Measurements from ENCODE around the gene ITGAL.
"Not testable (repeated sequence)": the region's sequence is repeated elsewhere in the genome, so short reads cannot be mapped to it uniquely, and the experiment has no call there.

The ITGAL gene

GRCh38 chr16:30539000-30539964 lies 66.7 kb downstream of the ITGAL start:
- H3K9me3 ChIP-seq (ENCODE audit: low read depth, low read length) = no peaks in the 10 kb centered on the region
- H3K36me3 ChIP-seq (ENCODE audit: insufficient read depth, low read length) = no peaks in the 10 kb centered on the region
- TF ChIP-seq POLR2AphosphoS5 (IDR thresholded peaks at IDR 0.05; ENCODE audit: borderline replicate concordance, low read depth, low read length) (no peak), EZH2 (IDR thresholded peaks at IDR 0.05) (no peak), FOXP2 (optimal IDR thresholded peaks at IDR 0.05; ENCODE audit: control extremely low read depth, extremely low read length, insufficient read depth) (no peak)
- DNase-seq (ENCODE audit: low read depth, low spot score) = no peak
- H3K4me3 ChIP-seq = no peak overlapping the region
- H3K27ac ChIP-seq = no peak overlapping the region
- no peak overlapping the region for H3K9ac ChIP-seq (ENCODE audit: insufficient read length)

- not testable (repeated sequence) for H3K9ac ChIP-seq (ENCODE audit: insufficient read length); H3K27ac ChIP-seq; H3K4me3 ChIP-seq
These were observed 67.5 kb downstream of the ITGAL start for GRCh38 chr16:30539986-30540526.

GRCh38 chr16:30540916-30541464 lies 68.4 kb downstream of the ITGAL start:
- not testable (repeated sequence) for H3K36me3 ChIP-seq (ENCODE audit: insufficient read depth, low read length); H3K9ac ChIP-seq (ENCODE audit: insufficient read length); H3K9me3 ChIP-seq (ENCODE audit: low read depth, low read length); H3K4me3 ChIP-seq; H3K27ac ChIP-seq; DNase-seq (ENCODE audit: low read depth, low spot score)

More at GRCh38 chr16:30539986-30540526, 67.5 kb downstream of the ITGAL start:
- H3K36me3 ChIP-seq (ENCODE audit: insufficient read depth, low read length); DNase-seq (ENCODE audit: low read depth, low spot score); H3K9me3 ChIP-seq (ENCODE audit: low read depth, low read length): not testable (repeated sequence)

- no peaks in the 10 kb centered on the region for H3K9me3 ChIP-seq (ENCODE audit: low read depth, low read length)
- DNase-seq (ENCODE audit: low read depth, low spot score) = no peak
- TF ChIP-seq EZH2 (IDR thresholded peaks at IDR 0.05) (no peak), POLR2AphosphoS5 (IDR thresholded peaks at IDR 0.05; ENCODE audit: borderline replicate concordance, low read depth, low read length) (no peak), FOXP2 (optimal IDR thresholded peaks at IDR 0.05; ENCODE audit: control extremely low read depth, extremely low read length, insufficient read depth) (no peak)
- no peak overlapping the region for H3K4me3 ChIP-seq
- H3K36me3 ChIP-seq (ENCODE audit: insufficient read depth, low read length) = no peaks in the 10 kb centered on the region
- H3K27ac ChIP-seq = no peak overlapping the region
- no peak overlapping the region for H3K9ac ChIP-seq (ENCODE audit: insufficient read length)
These were observed 69.2 kb downstream of the ITGAL start for GRCh38 chr16:30541502-30542329.

- no peaks in the 10 kb centered on the region for H3K36me3 ChIP-seq (ENCODE audit: insufficient read depth, low read length)
- no peak overlapping the region for H3K27ac ChIP-seq
- DNase-seq (ENCODE audit: low read depth, low spot score) = no peak
- TF ChIP-seq EZH2 (IDR thresholded peaks at IDR 0.05) (no peak), POLR2AphosphoS5 (IDR thresholded peaks at IDR 0.05; ENCODE audit: borderline replicate concordance, low read depth, low read length) (no peak), FOXP2 (optimal IDR thresholded peaks at IDR 0.05; ENCODE audit: control extremely low read depth, extremely low read length, insufficient read depth) (no peak)
- no peaks in the 10 kb centered on the region for H3K9me3 ChIP-seq (ENCODE audit: low read depth, low read length)
- H3K4me3 ChIP-seq = no peak overlapping the region
- no peak overlapping the region for H3K9ac ChIP-seq (ENCODE audit: insufficient read length)
These were observed 70.5 kb downstream of the ITGAL start for GRCh38 chr16:30543067-30543466.

- TF ChIP-seq FOXP2 (optimal IDR thresholded peaks at IDR 0.05; ENCODE audit: control extremely low read depth, extremely low read length, insufficient read depth) (no peak), EZH2 (IDR thresholded peaks at IDR 0.05) (no peak)
These were observed 73.6 kb downstream of the ITGAL start for GRCh38 chr16:30546115-30546514.

DNA sequence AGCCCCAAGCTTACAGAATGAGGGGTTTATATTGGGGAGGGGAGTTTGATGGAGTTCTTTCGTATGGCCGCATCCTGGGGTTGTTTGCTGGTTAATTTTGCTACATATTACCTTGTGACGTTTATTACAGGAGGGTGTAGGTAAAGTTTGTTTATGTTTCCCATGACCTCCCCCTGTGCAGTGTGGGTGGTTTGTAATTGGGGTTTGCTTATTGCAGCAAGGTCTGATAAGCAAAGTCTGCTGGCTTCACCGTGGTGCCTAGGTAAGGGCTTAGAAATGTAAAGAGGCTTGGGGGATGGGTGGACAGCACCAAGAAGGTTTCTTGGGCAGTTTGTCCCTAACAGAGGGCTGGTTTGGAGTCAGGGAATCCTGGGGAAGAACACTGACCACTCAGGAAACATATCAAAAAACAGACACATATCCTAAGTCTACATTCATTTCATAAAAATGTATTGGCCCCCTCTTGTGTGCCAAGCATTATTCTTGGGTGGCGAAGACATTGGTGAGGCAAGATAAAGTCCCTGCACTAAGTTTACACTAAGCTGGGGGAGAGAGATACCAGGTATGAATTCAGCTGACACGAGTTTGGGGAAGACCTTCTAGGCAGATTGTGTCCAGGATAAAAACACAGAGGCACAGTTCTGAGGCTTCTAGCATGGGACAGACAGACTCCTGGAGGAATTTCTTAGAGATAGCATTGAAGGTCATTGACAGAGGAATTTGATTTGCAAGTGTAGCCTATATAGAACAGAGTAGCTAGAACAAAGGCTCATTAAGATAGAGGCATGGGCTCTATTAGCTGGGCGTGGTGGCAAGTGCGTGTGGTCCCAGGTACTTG lies 76.1 kb downstream of the ITGAL start:
- Histone ChIP-seq H3K4me3 (no peak overlapping the region), H3K36me3 (ENCODE audit: insufficient read depth, low read length) (no peaks in the 10 kb centered on the region), H3K9ac (ENCODE audit: insufficient read length) (no peak overlapping the region), H3K9me3 (ENCODE audit: low read depth, low read length) (no peaks in the 10 kb centered on the region), H3K27ac (no peak overlapping the region)
- no peak for DNase-seq (ENCODE audit: low read depth, low spot score)
- TF ChIP-seq EZH2 (IDR thresholded peaks at IDR 0.05) = no peak
- no peak for TF ChIP-seq FOXP2 (optimal IDR thresholded peaks at IDR 0.05; ENCODE audit: control extremely low read depth, extremely low read length, insufficient read depth)
- TF ChIP-seq POLR2AphosphoS5 (IDR thresholded peaks at IDR 0.05; ENCODE audit: borderline replicate concordance, low read depth, low read length) = no peak

More at GRCh38 chr16:30546115-30546514, 73.6 kb downstream of the ITGAL start:
- Histone ChIP-seq H3K9ac (ENCODE audit: insufficient read length) (no peak overlapping the region), H3K9me3 (ENCODE audit: low read depth, low read length) (no peaks in the 10 kb centered on the region), H3K27ac (no peak overlapping the region), H3K36me3 (ENCODE audit: insufficient read depth, low read length) (no peaks in the 10 kb centered on the region), H3K4me3 (no peak overlapping the region)
- no peak for DNase-seq (ENCODE audit: low read depth, low spot score)
